Measurements from ENCODE around the gene ADGRG7.

The ADGRG7 gene

DNA sequence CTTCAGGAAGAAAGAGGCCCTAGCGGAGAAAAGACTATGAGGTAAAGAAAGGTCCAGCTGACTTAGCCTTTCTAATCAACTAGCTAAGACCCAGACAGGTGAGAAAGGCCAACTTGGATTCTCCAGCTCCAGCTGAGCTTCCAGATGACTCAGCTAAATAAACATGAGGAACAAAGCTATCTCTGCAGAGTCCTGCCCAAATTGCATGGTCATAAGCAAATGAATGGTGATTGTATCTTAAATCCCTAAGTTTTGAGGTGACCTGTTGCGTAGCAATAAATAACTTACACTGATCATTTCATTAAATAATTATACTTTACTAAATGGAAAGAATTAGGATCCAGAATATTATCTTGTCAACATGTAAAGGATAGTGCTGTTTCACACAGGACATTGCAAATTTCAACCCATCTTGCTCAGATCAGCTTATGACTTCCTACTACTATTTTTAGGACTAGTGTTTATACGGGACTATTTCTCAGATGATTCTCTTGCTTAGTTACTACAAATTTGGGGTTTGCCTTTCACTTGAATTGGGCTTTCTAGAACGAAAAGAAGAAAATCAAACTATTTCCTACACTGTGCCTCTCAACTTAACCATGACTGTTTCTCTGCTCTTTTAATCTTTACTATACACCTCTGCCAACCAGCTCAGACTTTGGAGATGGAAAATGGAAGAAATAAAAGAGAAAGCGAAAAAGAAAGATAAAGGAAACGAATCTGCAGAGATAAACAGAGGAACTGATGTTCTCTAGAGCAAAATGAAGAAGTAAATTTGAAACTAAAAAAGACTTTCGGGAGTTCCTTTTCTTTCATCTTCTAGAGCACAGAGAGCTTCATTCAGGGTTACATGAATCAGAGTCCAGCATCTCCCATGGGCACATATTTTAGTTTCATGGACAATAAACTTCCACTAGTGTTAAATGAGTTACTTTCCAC is 6.6 kb upstream of the ADGRG7 start:
- DNase-seq = no peak

DNA sequence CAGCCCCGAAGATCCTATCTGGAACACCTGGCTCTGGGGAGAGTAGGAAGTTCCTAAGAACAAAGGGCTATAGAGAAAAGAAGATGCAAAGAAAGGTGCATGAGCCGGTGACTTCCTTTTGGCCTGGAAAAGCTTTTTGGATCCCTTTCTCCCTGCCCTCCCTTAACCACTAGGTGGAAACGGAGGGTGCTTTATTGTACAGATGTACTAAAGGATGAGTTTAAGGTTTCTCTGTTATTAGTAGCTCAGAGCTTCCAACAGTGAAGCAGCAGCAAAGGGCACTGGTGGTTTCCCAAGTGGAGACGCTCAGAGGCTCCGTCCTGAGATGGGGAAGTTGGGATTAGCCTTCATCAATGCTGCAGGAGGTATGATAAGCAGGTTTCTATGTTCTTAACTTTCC is 5.9 kb upstream of the ADGRG7 start:
- DNase-seq = no peak

DNA sequence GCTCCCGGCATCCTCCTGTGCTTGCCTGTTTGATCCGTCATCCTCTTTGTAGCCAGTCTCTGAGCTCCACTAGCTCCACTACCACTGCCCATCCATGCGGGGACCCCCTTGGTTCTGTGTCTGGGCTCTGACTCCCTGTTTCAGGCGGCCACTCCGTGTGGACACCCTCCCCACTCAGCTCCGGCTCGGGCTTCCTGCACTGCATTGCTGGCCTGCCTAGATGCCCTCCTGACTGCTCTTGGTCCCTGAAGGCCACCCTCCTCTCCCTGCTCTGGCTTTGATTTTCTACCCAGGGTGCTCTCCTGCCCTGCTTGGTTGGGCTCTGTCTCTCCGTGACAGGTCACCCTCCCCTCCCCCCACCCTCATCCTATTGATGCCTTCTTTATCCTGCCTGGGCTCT is 4.0 kb upstream of the ADGRG7 start:
- no peak for DNase-seq

DNA sequence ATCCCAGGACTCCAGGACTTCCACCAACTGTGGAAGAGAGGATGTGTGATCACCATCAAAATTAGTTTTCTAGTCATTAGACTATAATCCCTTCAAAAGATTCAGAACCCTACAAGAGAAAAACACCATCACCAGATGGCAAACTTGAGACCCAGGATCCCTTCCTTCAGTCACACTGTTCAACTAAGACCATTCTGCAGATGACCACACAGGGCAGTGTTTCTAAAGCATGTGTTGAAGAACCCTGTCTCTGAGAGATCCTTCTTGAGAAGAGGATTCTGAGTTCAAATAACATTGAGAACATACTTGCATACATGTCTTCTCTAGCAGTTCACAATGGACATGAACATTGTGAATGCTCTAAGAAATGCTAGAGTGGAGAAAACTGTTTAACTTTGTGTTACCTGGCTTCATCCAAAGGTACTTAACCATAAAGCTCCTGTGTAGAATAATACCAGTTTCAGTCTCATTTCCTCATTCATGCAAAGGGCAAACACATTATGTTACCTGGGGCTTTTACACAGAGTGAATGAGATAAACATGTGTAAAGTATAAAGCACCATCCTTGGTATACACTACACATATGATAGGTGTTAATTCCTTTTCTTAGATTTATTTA is 2.4 kb upstream of the ADGRG7 start:
- DNase-seq = no peak

DNA sequence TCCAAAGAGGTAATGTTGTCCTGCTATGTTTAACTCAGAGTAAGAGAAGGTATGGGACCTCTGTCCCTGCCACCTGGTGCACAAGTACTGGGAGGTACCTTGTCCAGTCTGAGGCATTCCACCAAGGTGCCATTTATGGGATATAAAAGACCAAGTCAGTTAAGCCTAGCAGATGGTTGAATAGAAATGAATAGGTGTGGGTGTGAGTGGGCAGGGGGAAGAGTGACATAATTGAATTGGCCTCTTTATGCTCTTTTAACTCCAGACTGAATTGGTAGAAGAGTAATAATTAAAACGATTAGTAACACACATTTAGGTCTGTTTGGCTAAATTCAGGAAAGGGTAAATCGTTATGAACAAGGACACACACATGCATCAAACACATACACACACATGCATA is 562 bp downstream of the ADGRG7 start:
- no peak for DNase-seq

DNA sequence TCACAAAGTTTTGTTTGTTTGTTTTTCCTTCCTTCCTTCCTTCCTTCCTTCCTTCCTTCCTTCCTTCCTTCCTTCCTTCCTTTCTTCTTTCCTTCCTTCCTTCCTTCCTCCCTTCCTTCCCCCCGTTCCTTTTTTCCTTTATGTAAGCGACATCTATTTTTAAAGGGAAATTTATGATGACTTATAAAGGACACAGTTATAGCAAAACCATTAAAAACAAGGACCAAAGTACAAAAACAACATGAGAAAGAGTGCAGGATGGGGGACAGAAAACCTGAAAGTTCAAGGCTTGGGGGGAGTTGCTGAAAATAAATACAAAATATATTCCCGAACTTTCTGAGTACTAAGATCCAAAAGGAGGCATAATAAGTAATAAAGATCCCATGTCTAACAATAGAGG is 1.8 kb downstream of the ADGRG7 start:
- DNase-seq = no peak

DNA sequence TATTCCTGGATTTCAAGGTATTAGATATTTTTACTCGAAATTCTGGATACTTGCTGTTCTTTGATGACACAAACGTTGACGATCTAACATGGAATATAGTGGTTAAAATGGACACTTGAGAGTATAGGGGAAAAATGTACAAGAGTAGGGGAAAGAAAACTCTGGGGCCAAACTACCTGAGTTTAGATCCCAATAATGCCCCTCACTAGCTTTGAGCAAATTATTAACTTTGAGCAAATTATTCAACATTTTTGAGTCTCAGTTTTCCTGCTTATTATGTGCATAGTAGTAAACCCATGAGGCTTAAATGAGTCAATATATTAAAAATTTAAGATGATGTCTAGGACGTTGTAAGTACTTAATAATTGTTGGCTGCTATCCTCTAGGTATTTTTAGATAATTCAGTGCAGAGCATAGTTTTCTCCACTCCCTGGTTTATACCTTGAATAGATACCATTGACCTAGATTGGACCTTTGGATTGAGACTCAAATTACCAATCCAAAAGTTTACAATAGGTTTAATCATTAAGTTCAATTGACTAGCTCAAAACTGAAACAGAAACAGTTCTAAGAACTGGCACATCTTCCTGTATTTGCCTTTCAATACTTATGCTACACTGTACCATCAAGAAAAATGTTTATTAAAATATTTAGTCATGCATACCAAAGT is 4.5 kb downstream of the ADGRG7 start:
- DNase-seq = no peak

DNA sequence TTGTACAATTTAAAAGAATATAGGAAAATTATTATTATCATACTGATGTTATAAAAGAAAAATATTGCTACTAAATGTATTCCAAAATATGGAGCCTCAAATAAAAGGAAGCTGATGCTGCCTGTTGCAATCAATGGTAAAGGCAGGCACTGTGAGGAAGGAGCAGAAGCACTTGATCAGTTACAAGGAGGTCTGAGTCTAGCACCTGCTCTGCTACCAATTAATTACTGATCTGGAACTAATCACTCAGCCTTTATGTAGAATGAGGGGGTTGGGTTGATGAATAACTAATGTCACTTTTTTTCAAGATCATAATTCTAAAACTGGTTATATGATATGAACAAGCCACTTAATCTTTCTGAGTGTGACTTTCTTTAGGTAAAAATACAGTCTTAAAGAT is 5.5 kb downstream of the ADGRG7 start:
- no peak for DNase-seq

DNA sequence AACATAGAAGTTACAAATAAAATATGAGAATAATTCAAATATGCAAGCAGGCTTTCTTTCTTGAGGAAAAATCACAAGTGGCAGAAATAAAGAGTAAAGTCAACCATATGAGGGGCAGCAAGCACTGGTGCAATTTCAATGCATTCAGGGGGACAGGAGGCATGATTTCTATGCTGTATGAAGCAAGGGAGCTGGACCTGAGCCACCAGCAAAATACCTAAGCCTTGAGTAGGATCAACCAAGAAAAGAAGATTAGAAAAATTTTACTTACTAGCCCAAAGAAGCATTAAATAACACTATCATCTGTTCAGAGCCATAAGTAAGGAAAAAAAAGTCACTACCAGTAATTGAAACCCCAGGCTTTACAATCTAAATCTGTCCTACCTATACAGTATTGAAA is 6.3 kb downstream of the ADGRG7 start:
- DNase-seq = no peak

DNA sequence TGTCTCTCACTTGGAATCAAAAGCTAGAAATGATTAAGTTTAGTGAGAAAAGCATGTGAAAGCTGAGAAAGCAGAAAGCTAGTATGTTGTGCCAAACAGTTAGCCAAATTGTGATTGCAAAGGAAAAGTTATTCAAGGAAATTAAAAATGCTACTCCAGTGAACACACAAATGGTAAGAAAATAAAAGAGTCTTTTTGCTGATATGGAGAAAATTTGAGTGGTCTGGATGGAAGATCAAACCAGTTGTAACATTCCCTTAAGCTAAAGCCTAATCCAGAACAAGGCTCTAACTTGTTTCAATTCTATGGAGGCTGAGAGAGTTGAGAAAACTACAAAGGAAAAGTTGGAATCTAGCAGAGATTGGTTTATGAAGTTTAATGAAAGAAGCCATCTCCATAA is 11.8 kb downstream of the ADGRG7 start:
- DNase-seq = no peak

DNA sequence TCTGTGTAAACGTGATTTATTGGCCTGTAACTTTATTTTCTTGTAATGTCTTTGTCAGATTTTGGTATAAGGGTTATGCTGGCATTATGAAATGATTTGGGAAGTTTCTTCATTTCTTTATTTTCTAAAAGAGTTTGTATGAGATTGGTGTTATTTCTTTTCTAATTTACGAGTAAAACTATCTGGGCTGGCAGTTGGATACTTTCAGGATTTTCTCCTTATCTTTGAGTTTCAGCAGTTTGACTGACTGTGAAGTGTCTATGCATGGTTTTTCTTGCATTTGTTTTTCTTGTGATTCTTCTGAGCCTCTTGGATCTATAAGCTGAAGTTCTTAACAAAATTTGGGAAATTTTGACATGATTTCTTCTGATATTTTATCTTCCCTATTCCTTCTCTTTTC is 18.1 kb downstream of the ADGRG7 start:
- no peak for DNase-seq

DNA sequence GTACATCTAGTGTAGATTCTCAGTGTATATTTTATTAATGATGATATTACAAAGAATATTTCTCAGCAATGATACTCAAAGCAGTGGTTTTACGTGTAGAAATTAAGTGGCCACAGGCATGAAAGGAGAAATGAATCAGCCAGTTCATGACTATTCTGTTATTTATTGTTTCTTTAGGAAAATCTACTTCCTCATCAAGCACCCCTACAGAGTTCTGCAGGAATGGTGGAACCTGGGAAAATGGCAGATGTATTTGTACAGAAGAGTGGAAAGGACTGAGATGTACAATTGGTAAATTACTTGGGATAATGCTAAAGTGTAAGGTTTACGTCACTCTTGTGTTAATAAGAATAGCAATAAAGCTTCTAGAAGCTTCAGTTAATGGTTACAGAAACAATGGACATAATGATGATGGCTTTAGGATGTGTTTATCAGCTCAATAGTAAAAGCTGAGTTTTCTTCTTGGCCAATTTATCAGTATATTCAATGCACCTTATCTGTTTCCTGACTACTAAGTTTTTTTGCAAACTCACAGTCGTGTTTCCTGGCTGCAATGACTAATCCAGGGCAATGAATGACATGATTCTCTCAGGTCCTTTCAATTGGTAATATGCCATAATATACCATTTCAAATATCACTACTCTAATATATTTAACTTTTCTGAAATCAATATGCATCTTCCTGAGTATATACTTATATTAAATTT is 20.2 kb downstream of the ADGRG7 start:
- DNase-seq = no peak

DNA sequence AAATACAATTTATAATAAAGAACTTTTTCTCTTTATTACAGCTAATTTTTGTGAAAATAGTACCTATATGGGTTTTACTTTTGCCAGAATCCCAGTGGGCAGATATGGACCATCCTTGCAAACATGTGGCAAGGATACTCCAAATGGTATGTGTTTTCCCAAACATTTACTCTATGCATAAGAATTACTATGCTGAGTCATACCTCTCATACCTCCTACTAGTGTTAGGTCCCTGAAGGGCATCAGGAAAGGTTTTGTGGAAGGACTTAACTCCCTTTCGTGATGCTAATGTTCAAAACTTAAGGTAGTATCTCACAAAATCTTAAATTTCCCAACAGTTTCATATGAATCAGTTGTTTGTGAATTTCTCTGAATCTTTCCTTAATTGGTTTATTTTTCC is 21.3 kb downstream of the ADGRG7 start:
- DNase-seq = no peak

DNA sequence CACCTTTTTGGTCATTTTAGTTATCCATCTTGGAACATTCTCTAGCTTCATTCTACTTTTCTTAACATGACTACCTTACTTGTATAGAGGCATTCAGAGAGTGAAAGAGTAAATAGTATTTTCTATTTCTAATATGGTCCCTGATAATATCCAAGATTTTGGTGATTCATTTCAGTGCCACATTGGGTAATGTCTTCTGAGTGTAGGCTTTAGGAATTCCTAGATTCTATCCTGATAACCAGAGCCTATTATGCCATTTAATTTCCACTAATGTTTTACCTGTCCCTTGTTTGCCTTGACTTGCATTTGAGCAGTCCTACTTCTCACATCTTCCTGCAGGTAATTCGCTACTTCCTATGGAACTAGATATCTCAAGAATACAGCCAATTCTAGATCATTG is 21.8 kb downstream of the ADGRG7 start:
- no peak for DNase-seq

DNA sequence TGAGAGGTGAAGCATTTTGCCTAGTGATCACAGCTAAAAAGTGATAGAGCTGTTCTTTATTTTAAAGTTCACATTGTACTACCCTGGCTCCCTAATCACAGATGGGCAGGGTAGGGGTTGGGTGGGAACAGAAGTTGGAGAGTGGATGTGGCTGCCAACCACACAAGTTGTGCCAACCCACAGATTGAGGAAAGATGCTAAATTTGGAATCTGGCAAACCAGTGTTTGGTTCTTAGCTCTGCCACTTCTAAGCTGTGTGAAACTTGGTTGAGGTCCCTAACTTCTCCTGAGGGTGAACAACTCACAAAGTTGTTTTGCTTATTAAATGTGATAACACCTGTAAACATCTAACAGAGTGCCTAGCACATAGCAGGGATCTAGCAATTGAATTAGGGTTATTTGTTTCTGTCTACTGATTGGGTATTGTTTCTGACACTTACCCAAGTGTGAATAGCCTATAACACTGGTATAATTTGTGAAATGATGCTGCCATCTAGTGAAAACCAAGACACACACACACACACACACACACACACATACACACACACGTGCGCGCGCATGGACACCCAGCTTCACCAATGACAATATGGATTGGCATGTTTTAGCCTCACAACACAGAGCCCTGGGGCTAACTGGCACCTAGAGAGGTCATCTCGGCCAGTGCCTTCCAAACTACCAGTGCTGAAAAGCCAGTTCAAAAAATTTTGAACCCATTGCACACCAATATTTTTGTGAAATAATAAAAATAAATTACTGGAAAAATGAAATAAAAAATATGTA is 25.3 kb downstream of the ADGRG7 start:
- DNase-seq = no peak

DNA sequence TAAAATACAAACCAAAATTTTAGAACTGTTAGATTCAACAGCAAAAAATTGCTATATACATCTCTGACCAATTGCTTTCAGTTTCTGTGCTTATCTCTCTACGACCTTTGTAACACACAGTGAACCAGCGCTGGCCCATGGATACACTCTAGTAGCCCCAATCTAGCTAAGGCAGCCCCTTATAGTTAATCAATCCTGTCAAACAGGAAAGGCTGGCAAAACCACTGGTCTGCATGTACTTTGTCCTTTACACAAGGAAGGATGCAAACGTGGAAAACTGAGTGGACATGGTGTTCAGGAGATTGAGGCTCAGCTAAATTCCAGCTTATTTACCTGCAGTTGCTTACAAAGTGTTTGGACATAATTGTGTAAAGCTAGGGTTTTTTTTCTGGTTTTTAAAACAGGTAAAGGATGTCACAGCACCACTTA is 25.9 kb downstream of the ADGRG7 start:
- DNase-seq = no peak

DNA sequence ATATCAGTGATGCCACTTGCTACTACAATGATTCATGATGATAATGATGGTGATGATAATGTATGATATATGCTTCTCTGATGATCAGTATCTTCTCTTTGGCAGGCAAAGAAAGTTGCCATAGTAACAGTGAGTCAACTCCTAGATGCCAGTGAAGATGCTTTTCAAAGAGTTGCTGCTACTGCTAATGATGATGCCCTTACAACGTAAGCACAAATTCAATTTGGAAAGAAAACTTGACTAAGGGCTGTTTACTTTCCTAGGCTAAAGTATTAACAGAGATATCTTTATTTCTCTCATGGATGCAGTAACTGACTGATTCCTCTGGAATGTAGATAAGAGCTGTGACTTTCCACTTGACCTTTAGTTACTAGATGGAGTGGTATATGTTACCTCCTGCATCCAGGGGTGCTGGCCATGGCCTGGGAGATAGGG is 27.8 kb downstream of the ADGRG7 start:
- DNase-seq = no peak

DNA sequence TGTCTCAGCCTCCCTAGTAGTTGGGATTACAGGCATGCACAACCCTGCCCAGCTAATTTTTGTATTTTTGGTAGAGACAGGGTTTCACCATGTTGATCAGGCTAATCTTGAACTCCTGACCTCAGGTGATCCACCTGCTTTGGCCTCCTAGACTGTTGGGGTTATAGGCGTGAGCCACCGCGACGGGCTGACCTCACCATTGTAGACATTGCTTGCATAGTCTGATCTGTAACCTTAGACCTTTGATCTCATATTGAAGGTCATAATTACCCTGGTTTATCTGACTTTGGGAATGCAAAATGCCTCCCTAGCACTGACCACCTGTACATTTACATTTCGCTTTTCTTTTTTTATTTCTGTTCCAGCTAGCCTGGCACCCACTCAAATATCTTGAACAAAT is 31.2 kb downstream of the ADGRG7 start:
- no peak for DNase-seq

DNA sequence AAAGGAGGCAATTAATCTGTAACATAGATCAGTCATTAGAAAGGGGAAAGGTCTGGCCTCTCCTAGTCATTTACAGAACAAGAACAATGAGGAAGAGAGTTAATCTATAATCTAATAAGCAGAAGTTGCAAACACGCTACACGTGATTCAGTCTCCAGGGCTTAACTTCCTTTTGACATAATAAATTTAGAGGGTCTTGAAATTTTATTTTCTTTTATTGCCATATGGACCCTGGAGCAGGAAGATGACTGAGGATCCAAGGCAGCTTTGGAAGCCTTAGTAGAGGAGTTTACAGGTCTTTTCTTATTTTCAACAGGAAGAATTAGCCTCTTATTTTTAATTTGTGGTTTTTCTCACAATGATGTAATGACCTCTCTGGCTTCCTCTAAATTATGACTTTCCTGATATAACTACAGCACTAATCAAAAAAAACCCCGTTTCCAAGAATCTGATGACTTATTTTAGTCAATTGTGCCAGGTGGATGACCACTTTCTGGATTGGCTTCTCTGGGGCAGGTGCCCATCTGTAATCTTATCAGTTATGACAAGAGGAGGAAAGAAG is 32.2 kb downstream of the ADGRG7 start:
- no peak for DNase-seq

DNA sequence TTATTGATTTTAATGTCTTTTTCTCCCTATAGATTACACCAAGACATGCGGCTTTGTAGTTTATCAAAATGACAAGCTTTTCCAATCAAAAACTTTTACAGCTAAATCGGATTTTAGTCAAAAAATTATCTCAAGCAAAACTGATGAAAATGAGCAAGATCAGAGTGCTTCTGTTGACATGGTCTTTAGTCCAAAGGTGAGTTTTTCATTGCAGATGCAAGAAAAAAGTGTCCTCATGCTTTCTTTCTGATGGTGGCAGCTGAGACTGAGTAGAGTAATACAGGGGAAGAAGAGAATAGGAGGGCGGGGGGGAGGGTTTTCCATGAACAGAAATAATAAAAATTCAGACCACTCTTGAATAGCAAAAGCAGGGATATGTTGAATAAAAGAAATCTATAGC is 36.5 kb downstream of the ADGRG7 start:
- no peak for DNase-seq

DNA sequence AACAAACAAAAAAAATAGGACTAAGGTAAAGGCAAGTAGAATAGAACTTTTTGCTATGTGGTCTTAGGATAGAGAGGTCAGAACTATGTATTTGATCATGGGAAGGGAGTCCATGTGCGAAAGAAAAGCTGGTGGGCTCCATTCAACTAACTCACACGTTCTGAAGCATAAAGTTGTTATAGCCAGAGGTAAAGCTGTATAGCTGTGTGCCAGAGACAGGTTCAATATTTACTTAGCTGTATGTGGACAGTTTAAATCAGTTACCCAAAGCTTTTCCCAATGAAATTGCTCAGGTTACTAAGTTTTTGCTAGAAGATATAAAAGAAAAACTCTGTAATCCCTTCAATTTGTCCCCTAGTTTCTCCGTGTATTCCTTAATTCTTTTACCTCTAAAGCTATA is 37.8 kb downstream of the ADGRG7 start:
- DNase-seq = no peak

DNA sequence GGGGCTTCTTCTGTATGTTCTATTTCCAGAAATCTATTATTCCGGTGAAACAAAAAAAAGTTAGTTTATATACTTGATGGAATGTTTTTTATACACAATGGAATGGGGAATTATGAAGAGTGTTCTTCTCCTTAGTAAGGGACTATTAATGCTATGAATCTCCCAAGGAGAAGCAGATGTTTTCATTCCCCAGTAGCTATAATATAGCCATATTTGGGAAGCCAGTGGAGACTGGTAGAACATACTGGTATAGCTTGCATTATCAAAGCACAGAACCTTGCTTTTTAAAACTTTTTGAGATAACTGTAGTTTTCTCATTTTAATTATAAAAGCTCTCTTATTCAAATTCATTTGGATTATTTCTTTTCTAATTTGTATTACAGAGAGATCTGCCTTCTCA is 38.3 kb downstream of the ADGRG7 start:
- DNase-seq = no peak
